NCI-H146 treated with DMSO at 0.1 percent for 48 hours (cell line): ENCODE measurements around the gene ZNF511.

ENCODE experiments used
- DNase-seq: peaks from one replicate; lab custom pipeline; 2025; ENCODE audit not compliant: unreplicated experiment; lab: John Stamatoyannopoulos, UW

The ZNF511 gene

DNA sequence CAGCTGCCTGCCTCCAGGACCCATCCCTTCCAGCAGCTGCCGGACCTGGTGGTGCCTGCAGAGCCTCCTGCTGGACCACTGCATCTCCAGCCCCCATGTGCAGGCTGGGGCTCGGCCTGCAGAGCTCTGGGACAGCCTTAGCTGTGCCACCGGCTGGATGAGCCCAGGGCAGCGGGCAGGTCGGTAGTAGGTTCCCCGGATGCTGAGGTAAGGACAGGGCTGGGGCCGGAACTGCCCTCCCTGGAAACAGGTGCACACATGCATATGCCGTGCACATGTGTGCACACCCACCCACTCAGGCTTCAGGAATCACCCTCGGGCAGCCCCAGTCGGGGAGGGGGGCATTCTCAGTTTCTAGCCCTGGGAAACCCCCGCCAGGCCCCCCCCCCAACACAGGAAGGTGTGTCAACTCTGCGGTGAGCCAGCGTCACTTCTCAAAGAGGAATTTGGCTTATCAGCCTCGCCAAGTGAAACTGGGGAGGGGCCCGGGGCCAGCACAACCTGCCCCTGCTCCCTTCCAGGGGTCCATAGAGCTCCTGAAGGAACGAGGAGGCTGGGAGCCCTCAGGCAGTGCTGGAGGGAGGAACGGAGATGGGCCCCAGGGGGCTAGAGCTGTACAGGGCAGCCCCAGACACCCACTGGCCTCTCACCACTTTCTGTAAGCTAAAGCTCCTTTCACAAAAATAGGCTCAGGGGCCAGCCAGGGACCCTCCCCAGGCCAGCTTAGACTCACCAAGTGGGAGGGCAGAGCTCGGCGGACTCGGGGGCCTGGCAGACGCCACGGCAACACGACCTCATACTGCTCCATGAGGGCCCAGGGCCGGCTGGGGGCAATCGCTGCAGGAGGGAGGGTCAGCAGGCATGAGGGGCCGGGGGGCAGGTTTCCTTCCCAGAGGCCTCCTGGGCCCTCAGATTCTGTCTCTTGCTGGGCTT, 33.7 kb upstream of the ZNF511 start:
- DNase-seq, result no peak

DNA sequence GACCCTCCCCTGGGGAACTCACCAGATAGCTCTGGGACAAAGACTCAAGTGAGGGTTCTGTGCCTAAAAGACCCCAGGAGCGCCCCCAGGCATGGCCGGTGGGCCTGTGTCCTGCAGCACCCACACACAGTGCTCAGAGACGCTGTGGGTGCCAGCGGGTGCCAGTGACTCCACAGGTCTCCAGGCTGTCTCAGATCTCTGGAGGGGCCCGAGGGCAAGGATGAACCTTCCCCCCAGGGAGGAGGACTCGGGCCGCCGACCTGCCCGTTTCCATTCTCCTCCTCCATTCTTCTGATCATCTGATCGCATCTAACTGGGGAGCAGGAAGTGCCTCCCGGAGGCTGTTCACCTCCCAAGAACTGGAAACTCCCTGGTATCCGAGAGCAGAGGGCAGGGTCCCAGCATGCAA, 33.0 kb upstream of the ZNF511 start:
- DNase-seq, result no peak

DNA sequence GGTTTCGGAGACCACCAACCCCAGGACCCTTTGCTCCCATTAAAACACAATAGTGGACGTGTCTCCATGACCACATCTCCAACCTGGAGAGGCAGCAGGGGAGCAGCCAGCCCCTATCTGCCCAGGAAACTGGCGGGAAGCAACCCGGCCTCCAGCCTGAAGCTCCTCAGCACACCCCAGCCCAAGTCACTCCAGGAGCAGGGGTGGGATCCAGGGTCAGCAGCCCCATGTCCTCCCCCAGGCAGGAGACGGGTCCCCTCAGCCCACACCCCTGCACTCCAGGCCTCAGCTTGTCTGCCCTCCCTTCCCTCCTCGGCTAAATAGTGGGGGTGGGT, 32.6 kb upstream of the ZNF511 start:
- no peak for DNase-seq

DNA sequence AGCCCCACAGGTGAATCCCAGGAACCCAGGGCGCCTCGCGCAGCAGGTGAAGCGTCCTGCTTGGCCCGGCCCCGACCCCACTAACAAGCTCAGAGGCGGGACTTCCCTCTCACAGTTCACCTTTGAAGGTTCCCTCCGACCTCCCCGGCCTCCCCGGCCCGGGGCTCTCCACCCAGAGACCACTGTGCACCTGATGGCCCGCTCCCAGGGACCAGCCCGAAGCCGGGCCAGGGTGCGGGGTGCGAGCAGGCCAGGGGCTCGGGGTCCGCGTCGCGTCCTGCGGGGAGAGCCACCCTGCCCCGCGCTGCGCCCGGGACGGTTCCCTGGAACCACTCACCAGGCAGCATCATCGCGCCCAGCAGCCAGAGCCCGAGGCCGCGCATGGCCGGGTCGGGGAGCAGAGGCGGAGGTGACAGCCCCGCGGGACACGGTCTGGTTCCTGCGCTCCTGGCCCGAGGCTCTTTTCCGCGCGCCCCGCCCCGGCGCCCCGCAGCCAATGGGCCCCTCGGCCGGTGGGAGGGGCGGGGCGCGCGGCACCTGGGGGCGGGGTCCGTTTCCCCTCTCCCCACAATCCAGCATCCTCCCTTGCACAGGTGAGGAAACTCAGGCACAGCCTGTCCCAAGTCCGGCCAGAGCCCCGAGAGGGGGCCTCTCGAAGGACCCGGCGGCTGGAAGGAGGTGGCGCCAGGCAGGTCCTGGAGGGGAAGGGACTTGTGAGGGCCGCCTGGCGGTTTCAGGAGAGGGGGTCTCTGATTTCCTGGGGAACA, 32.1 kb upstream of the ZNF511 start, which contains the start of gene ADAM8:
ADAM8 (minus strand) TSS at position 434 of the 767 bp plus-strand sequence; CDS start at position 383, 51 bp downstream.
- DNase-seq, result no peak

DNA sequence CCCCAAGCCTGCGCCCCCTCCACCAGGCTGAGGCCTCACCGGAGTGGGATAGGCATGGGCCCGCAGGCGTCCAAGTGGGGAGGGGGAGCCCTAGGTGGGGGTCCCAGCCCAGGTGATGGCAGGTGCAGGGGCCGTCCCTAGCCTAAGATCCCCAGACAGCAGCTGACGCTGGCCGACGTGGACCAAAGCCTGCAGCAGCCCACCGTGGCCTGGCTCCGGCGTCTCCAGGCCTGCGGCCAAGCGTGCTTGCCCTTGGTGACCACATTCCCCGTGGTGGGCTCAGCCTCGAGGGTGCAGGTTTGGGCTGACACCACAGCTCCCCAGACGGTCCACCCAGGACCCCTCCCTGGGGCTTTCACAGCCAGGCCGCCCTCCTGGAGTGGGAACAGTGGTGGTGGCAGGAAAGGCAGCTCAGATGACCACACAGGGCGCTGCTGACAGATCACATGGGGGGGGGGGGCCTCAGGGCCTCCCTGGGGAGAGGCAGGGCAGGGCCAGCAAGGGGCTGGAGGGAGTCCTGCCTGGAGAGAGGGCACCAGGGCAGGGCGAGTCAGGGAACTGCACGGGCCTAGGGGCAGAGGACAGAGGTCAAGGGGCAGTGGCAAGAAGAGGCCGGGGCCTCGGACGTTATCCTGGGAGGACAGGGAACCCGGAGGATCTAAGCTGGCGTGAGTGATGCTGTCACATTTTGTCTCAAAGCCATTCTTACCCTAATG, 31.3 kb upstream of the ZNF511 start:
- no peak for DNase-seq

DNA sequence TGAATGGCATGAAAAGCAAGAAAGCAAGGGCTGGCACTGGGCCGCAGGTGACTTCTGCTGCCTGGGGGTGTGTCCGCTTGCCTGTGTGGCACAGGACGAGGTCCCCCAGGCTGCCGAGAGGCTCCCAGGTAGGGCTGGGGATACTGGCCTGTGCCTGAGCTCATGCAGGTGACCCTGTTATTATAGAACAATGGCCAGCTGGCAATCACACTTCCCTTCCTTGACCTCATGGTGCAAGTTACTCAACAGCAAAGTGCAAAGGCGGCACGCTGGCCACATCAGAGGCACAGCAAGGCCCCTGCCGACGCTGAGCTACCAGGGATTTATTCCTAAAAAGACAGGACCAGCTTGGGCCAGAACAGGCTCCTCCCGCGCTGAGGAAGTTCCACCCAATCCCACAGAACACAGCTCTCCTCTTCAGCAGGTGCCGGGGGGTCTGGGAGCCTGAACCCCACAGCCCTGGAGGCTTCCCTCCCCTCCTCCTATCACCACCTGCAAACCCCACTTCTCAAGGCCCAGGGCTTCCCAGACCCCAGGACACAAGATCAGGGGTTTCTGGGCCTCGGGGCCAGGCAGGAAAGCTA, 30.6 kb upstream of the ZNF511 start:
- DNase-seq, result no peak

DNA sequence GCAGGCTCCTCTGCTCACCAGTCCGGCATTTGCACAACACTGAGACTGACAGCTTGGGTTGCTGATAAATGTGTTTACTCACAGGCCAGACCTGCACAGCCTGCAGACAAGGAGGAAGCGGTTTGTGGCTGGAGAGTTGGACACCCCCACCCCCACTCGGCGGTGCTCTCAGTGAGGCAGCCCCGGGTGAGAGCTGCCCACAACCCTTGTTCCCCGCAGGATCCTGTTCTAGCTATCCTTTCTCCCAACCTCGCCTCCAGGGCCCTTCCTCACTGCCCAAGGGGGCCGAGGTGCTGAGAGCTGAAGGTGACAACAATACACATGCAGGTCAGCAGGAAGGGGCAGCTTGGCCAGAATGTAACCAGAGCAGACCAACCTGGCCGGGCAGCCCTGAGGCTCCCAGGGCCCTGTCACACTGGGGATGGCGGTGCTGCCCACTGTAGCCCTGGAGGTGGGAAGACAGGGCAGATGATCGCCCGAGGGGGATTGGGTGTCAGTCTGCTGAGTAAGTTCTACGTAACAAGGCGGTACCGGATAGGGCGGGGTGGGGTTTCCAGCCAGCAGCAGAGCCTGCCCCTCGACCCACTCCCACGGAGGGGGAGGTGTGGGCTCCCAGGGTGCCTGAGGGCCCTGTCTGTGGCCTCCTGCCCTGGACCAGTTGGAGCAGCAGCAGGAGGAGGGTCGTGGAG, 30.0 kb upstream of the ZNF511 start:
- no peak for DNase-seq

DNA sequence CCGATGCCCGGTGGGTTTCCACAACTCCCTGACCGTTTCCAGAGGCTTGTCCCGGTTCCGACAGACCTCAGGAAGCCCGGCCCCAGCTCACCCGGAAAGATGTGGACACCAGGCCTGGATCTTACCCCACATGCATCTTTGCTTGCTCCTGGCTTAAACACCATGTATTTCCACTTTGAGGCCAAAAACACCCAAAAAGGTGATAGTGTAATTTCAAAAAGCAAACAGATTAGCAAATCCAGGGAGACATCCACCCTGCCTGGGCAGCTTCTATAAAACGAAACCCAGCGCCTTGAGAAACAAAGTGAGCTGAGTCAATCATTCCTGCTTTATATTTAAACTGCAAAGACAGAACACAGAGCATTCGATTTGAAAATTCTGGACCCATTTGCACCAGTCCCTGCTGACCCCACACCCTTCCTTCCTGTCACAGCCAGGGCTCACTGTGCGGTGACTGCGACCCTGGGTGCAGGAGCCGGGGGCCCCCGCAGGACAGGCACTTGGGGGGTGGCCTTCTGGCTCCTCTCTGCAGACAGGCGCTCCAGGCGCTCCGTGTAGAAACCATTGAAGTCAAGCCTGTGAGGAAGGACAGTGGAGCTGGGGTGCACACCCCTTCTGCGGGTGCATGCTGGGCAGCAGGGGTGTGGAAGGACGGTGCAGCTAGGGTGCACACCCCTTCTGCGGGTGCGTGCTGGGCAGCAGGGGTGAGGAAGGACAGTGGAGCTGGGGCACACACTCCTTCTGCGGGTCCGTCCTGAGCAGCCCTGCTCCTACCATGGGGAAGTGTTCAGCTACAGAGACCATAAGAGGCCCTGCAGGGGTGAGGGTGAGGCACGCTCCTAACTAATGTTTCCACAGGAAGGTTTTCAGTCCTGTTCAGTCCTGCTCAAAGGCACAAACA, 29.1 kb upstream of the ZNF511 start:
- DNase-seq, result no peak

DNA sequence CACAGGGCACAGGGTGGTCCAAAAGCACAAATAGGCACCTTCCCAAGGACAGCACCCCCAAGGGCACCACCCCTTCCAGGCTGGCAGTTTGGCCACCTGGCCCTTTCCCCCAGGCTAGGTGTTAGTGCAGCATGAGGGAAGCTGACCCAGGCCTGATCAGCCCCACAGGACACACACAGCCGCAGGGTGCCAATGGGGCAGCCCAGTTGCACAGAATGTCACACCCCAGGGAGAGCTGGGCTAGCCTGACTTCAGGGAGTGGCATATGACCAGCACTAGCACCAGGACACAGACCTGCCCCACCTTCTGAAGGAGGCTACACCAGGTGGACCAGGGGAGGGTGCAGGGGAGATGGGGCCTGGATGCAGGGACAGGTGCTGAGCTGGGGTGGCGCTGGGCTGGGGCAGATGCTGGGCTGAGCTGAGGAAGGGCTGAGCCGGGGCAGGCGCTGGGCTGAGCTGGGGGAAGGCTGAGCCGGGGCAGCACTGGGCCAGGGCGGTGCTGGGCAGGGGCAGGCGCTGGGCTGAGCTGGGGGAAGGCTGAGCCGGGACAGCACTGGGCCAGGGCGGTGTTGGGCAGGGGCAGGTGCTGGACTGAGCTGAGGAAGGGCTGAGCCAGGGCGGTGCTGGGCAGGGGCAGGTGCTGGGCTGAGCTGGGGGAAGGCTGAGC, 28.2 kb upstream of the ZNF511 start:
- DNase-seq, result no peak

DNA sequence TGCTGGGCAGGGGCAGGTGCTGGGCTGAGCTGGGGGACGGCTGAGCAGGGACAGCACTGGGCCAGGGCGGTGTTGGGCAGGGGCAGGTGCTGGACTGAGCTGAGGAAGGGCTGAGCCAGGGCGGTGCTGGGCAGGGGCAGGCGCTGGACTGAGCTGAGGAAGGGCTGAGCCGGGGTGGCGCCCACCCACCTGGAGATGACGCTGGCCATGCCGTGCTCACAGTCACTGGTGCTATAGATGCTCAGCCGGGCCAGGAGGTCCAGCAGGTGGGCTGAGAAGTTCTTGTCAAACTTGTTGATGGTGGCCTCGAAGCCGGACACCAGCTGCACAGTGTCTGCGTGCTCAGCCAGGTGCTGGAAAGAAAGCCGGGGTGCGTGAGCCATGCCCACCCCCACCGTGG, 27.6 kb upstream of the ZNF511 start:
- DNase-seq, result no peak

DNA sequence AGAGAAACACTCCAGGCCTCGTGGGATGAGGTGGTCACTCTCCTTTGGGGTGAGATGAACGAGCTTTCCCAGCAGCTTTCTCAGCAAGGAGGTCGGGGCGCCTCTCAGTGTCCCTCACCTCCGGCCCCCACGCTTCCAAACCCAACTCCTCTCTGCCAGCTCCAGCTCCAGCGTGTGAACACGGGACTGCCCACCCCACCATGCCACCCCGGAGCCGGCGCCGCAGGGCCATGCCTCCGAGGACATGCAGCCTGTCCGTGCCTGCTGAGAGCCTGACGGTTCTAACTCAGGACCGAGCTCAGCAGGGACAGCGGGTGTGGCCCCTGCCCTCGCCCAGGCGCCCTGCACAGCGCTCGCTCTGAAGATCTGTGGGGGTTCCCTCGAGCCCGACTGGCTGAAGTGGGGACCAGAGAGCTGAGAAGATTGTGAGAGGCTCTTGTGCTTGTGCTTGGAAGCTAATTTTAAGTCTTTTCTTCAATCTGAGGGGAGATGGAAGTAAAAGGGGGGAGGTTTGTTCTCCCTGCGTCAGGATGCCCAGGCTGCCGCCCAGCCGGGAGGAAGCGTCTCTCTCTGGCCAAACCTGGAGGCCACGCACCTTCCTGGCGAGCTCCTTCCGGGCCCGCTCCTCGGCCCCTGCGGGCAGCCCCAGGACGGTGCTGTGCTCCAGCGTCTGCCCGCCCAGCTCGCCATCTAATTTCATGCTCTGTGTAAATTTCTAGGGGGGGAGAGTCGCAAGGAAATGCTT, 26.9 kb upstream of the ZNF511 start:
- DNase-seq, result no peak

DNA sequence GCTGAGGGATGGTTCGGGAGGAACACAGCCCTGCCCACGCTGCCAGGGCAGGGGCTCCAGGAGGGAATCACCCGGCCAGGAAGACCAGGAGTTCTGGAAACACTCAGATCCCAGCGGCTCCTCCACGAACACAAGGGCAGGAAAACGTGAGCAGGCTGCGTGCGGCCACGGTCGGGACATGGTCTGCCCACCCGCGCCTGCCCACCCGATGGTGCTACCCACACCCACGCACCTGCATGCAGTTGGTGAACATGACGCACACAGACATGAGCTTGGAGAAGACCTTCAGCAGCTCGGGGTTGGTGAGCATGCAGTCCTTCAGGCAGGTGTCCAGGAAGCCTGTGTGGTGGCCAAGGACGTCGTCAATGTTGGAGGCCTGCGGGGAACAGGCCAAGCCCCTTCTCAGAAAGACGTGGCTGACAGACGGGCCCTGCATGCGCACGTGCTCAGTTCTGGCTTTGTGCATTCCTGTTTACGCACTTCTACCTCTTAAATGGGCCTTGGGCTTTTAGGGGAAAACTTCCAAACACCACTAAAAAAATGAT, 25.8 kb upstream of the ZNF511 start:
- no peak for DNase-seq

DNA sequence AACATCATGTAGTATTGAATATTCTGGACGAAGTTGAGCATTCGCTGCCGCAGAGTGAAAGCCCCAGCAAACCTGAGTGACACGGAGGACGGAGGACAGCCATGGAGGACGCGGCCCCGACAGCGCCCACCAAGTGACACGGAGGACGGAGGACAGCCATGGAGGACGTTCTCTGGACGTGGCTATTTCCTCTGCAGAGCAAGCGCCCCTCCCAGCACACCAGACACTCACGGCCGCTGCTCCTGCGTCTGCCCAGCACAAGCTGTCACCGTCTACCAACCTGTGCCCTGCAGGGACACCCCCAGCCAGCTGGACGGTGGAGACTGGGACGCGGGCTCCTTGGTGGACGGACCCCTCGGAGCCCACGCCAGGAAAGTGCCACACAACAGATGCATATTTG, 24.8 kb upstream of the ZNF511 start:
- no peak for DNase-seq

DNA sequence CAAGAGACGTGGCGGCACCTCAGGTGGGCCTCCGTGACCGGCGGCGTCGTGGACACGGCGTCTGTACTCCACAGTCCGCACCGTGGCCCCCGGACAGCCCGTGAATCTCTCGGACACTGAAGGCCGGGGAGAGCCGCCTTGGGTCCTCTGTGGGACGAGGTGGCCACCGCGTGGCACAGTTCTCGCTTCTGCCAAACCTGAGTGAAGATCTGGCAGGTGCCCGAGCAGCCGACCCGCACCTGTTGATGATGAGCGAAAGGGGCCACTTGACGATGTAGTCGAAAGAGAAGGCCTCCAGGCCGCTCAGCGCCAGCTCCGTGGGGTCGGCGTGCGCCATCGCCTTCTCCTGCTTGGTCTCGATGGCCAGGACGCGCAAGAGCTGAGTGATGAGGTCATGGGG, 23.5 kb upstream of the ZNF511 start:
- DNase-seq, result no peak

DNA sequence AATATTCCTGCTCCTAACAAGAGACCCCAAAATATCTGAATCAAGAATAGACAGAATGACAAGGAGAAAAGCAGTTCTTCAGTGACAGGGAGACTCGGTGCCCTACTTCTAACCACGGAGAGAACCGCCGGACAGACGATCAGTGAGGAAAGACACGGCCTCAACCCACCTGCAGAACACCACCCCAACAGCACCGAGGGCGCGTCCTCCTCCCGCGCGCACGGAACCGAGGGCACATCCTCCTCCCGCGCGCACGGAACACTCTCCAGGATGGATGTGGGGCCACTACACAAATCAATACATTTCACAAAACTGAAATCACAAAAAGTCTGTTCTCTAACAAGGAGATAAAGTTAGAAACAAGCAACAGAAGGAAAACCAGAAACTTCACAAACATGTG, 22.3 kb upstream of the ZNF511 start:
- DNase-seq, result no peak

DNA sequence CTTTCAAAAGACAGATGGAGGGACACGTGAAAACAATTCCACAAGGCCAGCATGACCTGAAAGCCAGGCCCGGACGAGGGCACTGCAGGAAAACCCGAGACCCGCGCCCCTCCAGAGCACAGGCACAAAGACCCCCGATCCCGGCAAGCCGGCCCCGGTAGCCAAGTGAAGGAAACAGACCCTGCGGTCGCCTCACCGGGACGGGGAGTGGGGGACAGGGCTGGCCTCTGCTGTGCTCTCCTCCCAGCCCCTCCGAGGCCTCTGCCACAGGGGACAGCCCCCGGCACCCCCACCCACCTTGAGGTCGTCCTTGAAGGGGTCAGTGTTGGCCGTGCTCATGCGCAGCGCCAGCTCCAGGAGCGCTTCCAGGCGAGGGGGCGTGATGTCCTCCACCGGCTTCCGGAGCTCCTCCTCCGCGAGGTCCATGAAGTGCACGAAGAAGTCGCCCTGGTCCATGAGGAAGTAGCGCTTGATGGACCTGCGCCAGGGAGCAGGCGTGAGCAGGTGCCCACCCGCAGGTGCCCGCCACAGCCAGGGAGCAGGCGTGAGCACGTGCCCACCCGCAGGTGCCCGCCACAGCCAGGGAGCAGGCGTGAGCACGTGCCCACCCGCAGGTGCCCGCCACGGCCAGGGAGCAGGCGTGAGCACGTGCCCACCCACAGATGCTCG, 20.7 kb upstream of the ZNF511 start:
- no peak for DNase-seq

DNA sequence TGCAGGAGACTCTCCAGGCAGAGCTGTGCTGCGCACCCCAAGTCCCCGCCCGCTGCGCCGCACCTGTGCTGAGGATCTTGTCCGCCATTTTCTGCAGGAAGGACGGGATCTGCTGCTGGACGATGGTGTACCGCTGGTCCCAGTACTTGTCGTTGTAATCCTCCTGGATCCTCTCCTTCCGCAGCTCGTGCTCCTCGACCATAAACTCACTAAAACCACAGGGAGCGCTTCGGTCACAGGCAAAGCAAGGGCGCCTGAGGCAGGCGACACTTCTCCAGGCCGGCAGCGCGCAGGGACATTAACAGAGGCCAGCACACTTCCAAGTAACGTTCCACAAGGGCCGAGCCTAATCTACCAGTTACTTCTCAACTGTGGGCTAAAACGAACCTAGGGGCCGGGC, 19.0 kb upstream of the ZNF511 start:
- no peak for DNase-seq
